T-helper 1 cell treated with Interleukin-12 subunit alpha and Interleukin-12 subunit beta and Interleukin-4 antibody, amounts not matched to agents 30 μg/mL and 1 μg/mL, for 36 hours (primary cell): ENCODE data around the gene RRAD.

Experiments
- H3K27ac Mint-ChIP-seq: one replicate; pipeline ENCODE4 v1.8.0; 2021; ENCODE audit warnings: mild to moderate bottlenecking, mixed read lengths
- H3K27me3 Mint-ChIP-seq: one replicate; pipeline ENCODE4 v1.8.0; 2021; ENCODE audit warnings: low read depth, mixed read lengths
- H3K36me3 Mint-ChIP-seq: one replicate; pipeline ENCODE4 v1.8.0; 2021; ENCODE audit warnings: low read depth, mixed read lengths
- H3K4me1 Mint-ChIP-seq: one replicate; pipeline ENCODE4 v1.8.0; 2021; ENCODE audit warnings: low read depth, mixed read lengths
- H3K4me3 Mint-ChIP-seq: one replicate; pipeline ENCODE4 v1.8.0; 2021; ENCODE audit warnings: mild to moderate bottlenecking, moderate library complexity, mixed read lengths
- H3K9me3 Mint-ChIP-seq: one replicate; pipeline ENCODE4 v1.8.0; 2021; ENCODE audit warnings: mixed read lengths

RRAD gene

DNA sequence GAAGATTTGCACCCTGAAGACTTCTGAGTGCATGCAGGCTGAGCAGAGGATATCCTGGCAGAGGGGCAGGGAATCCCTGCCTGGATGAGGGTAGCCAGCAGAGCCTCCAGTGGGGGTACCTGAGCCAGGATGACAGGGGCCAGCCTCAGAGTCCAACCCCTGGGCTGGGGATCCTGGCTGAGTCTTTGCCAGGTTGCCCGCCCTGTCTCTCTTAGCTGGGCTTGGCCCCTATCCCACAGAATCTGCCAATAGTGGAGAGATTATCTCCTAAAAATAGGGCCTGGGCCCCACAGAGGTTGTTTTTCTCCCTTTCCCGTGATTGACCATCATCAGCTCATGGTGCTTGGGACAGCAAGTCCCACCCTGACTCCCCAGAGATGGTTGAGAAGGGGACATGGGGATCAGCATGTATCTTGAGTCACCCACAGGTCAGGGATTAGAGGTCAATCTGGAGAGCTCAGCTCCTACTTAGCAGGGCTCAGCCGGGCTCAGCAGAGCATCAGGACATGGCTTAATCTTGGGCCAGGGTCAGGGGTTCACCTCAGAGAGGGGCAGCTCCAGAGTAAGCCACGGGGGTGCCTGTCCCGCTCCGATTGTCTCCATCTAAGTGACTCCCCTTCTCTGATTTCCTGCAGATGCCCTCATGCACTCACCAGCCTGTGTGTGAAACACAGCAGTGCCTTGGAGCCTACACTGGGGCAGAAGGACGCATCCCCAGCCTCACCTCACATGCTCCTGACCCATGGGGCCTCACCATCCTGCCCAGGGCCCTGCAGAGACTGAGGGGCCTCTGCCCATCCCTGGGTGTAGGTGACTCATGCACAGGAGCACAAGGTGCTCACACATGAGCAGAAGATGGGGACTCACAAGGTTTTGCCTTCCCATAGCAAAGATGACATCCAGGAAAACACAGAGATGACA, 18.2 kb downstream of the RRAD start:
- Mint-ChIP-seq H3K4me1 (peaks cover 9% of the 10 kb centered on the region), H3K9me3 (no peaks in the 10 kb centered on the region), H3K4me3 (no peak overlapping the region), H3K27ac (no peak overlapping the region), H3K27me3 (no peaks in the 10 kb centered on the region), H3K36me3 (no peaks in the 10 kb centered on the region)

DNA sequence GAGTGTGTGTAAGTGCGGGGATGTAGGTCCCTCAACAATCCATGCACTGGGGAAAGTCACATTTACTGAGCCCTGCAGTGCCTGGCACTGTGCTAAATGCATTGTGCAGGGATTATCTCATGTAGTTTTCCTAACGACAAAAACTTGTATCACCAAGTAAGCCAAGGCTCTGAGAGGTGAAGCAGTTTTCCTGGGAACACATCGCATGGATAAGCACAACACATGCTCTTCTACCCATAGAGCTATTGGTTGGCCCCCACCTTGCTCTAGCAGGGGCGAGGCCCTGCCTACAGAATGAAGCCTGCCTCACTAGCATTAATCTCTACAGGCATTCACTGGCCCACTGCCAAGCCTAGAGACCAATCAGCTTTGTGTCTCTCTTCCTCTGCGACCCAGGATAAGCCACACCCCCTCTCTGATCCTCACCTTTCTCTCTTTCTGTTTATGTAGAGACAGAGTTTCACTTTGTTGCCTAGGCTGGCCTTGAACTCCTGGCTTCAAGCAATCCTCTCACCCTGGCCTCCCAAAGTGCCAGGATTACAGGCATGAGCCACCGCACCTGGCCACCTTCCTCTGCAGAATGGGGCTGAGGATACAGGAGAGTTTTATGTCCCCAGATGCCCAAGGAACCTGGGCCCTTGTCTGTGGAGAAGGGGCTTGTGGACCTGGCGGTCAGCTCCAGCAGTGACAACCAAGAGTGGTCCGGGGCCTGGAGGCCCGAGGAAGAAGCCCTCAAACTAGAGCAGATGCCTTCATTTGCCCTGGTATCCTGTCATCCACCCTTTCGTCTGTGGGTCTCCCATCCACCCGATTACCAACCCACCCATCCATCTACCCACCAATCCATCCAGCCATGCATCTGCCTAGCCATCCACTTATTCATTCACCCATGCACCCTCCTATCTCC, 19.4 kb downstream of the RRAD start:
- Mint-ChIP-seq H3K9me3 (no peaks in the 10 kb centered on the region), H3K36me3 (no peaks in the 10 kb centered on the region), H3K27ac (peak overlapping the region; percentile 62), H3K27me3 (no peaks in the 10 kb centered on the region), H3K4me1 (peaks cover 9% of the 10 kb centered on the region), H3K4me3 (no peak overlapping the region)

DNA sequence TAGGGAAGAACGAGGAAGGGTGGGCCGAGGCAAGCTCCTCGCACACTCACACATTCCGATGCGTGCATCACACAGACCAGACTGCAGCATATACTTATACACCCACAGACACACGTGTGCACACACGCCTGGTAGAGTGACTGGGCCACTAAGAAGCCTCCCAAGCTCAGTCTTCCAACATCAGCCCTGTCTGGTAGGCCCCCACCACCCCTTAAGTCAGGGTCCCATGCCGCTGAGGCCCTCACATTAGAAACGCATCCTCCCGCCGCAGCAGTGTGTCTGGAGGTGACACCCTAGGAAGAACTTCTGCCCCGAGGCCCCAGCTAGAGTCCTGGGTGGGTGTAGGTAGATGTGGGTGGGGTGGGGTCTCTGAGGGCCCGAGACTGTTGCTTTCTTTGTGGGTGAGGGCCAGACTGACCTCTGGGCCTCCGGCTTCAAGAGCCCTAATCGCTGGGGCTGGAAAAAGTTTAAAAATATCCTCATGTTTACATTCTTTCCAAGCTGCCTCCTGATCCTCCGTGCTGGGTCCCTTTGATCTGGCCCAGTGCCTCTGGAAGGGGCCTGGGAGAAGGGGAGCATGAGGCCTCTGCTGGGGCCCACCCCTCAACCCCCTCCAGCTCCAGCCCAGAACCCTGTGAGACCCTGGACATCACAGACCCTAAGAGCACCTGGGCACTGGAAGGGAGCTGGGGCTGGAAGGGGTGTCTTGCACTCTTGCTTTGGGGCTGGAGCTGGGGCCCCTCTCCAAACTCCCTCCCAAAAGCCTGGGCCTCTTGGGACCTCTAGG, 20.3 kb downstream of the RRAD start:
- no peak overlapping the region for H3K4me3 Mint-ChIP-seq
- H3K36me3 Mint-ChIP-seq = no peaks in the 10 kb centered on the region
- H3K4me1 Mint-ChIP-seq = peaks cover 9% of the 10 kb centered on the region
- no peaks in the 10 kb centered on the region for H3K27me3 Mint-ChIP-seq
- H3K27ac Mint-ChIP-seq = no peak overlapping the region
- no peaks in the 10 kb centered on the region for H3K9me3 Mint-ChIP-seq

DNA sequence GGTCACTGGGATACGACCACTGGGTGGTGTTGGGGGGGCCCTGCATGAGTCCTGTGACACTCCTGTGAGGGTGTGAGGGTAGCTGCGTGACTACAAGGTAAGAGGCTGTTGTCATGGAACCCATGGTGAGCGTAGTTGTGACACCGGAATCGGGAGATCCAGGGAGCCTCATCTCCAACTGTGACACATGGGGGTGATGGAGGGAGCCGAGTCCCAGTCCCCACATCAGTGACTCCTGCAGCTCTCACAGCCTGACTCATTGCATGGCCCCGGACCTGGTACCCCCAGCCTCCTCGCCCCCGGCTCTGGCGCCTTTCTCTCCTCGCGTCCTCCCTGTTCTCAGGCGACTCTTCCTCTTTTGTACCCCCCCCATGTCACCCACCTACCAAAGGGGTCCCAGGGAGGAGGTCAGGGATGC, 20.9 kb downstream of the RRAD start:
- Mint-ChIP-seq H3K27me3 (no peaks in the 10 kb centered on the region), H3K36me3 (no peaks in the 10 kb centered on the region), H3K27ac (no peak overlapping the region), H3K9me3 (no peaks in the 10 kb centered on the region), H3K4me3 (no peak overlapping the region), H3K4me1 (peaks cover 9% of the 10 kb centered on the region)

DNA sequence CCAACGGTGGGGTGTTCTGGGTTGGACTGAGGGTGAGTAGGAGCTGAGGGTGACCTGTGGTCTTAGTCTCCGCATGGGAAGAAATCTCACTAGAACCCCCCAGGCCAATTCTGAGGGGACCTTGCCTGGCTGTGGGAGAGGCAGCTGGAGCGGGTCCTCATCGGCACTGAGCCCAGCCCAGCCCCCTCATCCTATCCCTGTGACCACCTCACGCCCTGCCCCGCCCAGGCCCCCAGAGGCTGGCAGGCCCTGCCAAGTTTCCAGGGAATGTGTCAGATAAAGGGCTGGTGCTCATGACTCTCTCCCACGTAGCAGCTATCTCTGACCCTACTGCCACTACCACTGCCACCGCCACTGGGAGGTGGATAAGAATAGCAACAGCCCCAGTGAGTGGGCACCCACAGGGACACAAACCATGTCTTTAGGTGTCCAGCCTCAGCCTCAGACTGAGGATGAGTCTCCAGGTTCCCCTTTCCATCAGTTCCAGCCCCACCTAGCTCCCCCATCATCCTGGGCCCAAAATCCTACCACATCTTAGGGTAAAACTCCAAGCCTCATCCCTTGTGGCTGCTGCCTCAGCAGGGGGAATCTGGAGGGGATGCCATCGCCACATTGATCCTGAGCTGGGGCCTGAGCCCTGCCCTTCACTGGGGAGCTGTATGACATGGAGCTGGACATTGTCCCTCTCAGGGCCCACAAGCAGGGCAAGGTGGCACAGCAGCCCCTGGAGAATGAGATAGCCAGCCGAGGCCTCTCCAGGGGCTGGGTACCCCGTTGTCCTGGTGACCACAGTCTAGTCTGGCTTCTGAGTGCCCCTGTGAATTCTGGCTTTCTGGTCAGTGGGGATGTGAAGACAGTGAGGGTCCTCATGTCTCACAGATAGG, 21.5 kb downstream of the RRAD start:
- Mint-ChIP-seq H3K4me3 (no peak overlapping the region), H3K27me3 (no peaks in the 10 kb centered on the region), H3K9me3 (no peaks in the 10 kb centered on the region), H3K4me1 (peaks cover 9% of the 10 kb centered on the region), H3K27ac (no peak overlapping the region), H3K36me3 (no peaks in the 10 kb centered on the region)

DNA sequence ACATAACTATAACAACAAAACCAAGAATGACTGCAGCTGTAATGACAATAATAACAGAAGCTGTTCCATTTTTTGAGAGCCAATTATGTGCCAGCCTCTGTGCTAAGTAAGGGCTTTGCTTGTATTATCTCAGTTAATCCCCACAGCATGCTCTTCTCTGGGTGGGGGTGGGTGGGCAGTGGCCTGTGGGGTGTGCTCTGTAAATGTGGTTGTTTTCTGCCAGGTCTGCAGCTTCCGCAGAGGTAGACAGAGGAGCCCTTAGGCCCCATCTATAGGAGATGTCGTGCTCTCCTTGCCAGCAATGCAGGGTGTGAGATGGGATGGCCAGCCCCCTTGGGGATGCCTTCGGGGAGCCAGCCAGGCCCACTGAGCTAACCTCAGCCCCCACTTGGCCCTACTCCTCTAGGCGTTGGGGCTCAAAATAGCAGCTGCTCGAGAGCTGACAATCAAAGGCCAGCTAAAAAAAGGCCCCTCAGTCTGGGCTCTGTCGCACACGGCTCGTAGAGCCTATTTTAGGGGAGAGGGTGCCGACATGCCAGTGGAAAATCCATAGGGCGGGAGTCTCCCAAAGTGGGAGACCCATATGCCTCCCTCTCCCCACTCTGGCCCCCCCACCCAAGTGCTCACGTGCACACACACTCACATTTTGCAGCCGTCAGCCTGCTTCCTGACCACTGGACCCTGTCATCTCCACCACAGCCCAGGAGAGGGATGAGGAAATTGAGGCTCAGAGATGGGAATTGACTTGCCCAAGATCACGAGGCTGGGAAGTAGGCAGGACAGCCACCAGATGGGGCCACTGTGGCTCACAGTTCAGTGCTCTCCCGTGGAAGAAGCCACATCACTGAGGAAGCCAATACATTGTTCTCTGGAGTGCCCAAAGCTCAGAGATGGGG, 22.4 kb downstream of the RRAD start:
- no peaks in the 10 kb centered on the region for H3K36me3 Mint-ChIP-seq
- no peak overlapping the region for H3K4me3 Mint-ChIP-seq
- H3K27me3 Mint-ChIP-seq = no peaks in the 10 kb centered on the region
- peaks cover 9% of the 10 kb centered on the region for H3K4me1 Mint-ChIP-seq
- no peaks in the 10 kb centered on the region for H3K9me3 Mint-ChIP-seq
- no peak overlapping the region for H3K27ac Mint-ChIP-seq

DNA sequence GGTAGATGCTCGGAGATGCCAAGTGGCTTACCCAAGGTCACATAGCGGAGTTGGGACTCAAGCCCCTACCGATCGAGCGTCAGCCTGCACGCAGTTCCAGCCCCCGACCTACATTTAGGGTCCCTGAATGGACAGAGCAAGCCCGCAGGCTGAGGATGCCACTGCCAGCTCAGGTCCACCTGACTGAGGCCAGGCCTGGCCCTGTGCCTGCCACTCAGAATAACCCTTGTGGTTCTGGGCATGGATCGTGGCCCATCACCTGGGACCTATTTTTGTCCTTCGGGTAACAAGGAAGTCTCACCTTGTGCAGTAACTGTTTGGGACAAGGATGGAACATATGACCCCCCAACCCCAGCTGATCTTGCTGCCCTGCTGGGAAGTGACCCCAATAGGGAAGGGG, 23.7 kb downstream of the RRAD start:
- Mint-ChIP-seq H3K4me3 (no peak overlapping the region), H3K36me3 (no peaks in the 10 kb centered on the region)

DNA sequence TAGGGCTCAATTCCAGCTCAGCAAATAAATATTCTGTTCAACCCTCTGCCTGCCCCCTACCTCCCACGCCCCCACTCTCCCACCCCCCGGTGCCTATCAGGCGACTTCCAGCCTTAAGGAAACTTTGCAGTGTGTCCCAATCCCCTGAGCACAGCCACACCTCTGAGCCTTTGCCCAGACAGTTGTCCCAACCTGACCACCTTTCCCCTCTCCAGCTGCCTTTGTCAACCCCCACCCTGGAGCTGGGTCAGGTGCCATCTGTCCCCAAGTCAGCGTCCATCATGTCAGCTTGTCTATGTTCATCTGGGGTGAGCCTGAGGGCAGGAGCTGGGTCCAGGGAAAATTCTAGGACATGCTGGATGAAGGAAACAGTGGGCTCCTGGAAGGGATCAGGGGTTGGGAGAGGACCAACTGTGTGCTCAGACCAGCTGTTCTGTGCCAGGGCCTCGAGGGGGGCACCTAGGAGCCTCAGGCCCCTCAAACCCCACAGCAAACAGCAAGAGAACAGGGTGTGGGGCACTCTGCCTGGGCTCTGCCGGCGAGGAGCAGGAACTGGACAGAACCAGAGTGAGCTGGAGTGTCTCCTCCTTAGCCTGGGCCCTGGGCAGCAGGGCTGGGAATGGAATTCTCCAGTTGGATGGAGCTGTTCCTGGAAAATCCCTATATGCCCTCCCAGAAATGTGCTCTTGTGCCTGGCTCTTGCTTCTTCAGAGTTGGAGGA, 24.5 kb downstream of the RRAD start:
- peaks cover 3% of the 10 kb centered on the region for H3K4me1 Mint-ChIP-seq
- no peaks in the 10 kb centered on the region for H3K36me3 Mint-ChIP-seq
- H3K27me3 Mint-ChIP-seq = no peaks in the 10 kb centered on the region
- no peak overlapping the region for H3K4me3 Mint-ChIP-seq
- H3K27ac Mint-ChIP-seq = no peak overlapping the region
- H3K9me3 Mint-ChIP-seq = no peaks in the 10 kb centered on the region

More for the DNA sequence above, 23.7 kb downstream of the RRAD start:
- no peak overlapping the region for H3K27ac Mint-ChIP-seq
- no peaks in the 10 kb centered on the region for H3K9me3 Mint-ChIP-seq
- H3K27me3 Mint-ChIP-seq = no peaks in the 10 kb centered on the region
- H3K4me1 Mint-ChIP-seq = peaks cover 8% of the 10 kb centered on the region

DNA sequence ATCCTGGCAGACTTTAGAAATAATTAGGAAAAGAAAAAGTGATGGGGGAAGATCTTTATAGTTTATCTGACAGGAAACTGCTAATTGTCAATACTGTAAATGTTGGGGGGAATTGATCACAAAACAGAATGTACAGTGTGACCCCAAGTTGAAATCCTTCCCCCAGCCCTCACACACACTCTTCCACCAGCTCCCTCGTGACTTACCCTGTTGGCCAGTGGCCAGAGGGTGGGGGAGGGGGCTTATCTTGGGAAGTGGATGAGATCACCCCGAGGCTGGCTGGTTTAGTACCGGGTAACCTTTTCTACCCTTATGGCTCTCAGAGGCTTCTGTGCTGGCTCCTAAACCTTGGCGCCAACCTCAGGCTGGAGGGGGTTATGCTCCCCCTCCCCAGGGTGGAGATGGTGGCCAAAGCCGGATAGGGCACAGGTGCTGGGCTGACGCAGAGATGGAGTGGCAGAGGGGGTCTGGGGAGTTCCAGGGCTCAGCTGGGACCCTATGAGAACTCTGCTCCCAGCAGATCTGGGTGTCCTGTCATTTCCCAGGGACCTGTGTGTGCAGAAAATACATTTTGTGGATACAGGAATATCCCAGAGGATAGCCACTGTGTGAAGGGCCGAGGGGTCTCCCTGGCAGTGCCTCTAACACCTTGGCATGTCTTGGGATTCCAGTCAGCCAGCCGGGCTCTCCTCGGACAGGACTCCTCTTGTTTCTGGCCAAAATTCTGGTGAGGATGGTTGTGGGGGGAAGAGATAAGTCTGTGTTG, 25.2 kb downstream of the RRAD start:
- Mint-ChIP-seq H3K36me3 (no peaks in the 10 kb centered on the region), H3K4me3 (no peak overlapping the region), H3K27ac (no peak overlapping the region)

DNA sequence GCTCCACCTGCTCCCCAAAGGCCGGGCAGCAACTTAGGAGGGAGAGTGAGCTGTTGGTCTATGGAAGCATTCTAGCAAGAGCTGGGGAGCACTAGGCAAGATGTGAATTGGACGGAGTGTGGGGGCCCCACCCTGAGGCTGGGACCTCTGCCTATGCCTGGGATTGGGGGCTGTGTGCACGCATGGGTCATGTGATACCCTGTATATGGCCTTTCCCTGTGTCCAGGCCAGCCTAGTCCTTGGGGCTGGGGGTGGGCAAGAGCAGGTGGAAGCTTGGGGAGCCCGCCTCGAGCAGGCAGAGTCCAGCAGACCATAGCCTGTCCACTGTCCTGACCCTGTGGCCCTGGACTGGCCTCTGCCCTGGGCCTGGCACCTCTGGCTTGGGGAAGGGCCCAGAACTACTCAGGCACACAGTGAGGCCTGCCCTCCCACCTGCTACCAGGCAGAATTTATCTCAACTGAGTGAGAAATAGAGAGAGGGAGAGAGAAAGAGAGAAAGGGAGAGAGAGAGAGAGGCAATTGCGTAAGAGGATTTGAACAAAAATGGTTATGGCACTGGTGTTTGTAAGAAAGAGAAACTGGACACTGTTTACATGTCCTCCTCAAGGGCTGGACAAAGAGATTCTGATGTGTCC, 25.9 kb downstream of the RRAD start:
- Mint-ChIP-seq H3K9me3 (no peaks in the 10 kb centered on the region), H3K4me1 (peaks cover 9% of the 10 kb centered on the region), H3K4me3 (no peak overlapping the region), H3K36me3 (no peaks in the 10 kb centered on the region), H3K27ac (no peak overlapping the region), H3K27me3 (no peaks in the 10 kb centered on the region)

More for the DNA sequence above, 25.2 kb downstream of the RRAD start:
- H3K27me3 Mint-ChIP-seq = no peaks in the 10 kb centered on the region
- no peaks in the 10 kb centered on the region for H3K9me3 Mint-ChIP-seq
- H3K4me1 Mint-ChIP-seq = peaks cover 4% of the 10 kb centered on the region

DNA sequence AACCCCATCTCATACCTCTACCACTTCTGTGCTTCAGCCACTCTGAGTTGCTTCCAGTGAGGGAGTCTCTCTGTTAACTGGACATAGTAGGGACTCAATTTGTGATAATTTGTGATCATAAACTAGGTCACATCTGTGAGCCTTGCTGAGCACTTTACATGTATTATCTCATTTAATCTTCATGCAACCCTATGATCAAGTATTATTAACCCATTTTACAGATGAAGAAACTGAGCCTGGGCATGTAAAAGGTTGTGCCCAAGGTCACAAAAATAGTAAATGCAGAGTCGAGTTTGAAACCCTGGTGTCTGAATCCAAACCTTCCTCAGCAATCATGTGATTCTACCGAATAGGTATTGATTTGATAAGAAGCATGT, 26.4 kb downstream of the RRAD start:
- Mint-ChIP-seq H3K4me3 (no peak overlapping the region), H3K27me3 (no peaks in the 10 kb centered on the region), H3K9me3 (no peaks in the 10 kb centered on the region), H3K4me1 (peaks cover 14% of the 10 kb centered on the region), H3K36me3 (no peaks in the 10 kb centered on the region), H3K27ac (no peak overlapping the region)
